ENCODE results near the gene EEIG2. TPM values are rescaled to one million over a fixed set of nuclear protein-coding genes. Genes with fewer than 3 reads are reported as not detected.

EEIG2 gene
- 7.2 and 8.7 TPM in 2 replicates for total RNA-seq
- polyA plus RNA-seq = 2.0 and 2.5 TPM in 2 replicates
- polyA plus RNA-seq (2011; cell fraction: cytosol; rRNA removed) = 2.8 and 3.3 TPM in 2 replicates
- 6.5 and 7.4 TPM in 2 replicates for polyA plus RNA-seq (2011; cell fraction: nucleus; rRNA removed)
- polyA plus RNA-seq (2012) = 1.4 and 2.3 TPM in 2 replicates
- polyA minus RNA-seq = 4.8 and 6.2 TPM in 2 replicates
- polyA minus RNA-seq (2011; cell fraction: cytosol; rRNA and poly(A)+ RNA removed) = 80.9 TPM
- 8.4 and 12.0 TPM in 2 replicates for polyA minus RNA-seq (2011; cell fraction: nucleus; rRNA and poly(A)+ RNA removed)
- percentile 57 among the genes with signal in this experiment for Bru-seq, nascent RNA
- BruChase-seq, experiment 1, labeled RNA remaining after a 6-hour chase = percentile 65 among the genes with signal in this experiment
- percentile 61 among the genes with signal in this experiment for BruChase-seq, experiment 2, labeled RNA remaining after a 2-hour chase
- long read RNA-seq, full-length matches to known transcripts = 5 of 11 reads
- long read RNA-seq, partial matches to known transcripts = 4 of 11 reads
- long read RNA-seq, other reads (novel, unspliced or antisense) = 2 of 11 reads

GRCh38 chr1:108559215-108560186 lies at the start of gene EEIG2:
TSS of gene EEIG2 (plus strand) at chr1:108560100. CDS start at chr1:108560429, 329 bp downstream.
- FAIRE-seq (peak; percentile 92), DNase-seq (ENCODE audit: low read depth, low spot score) (peak; percentile 88)
- Histone ChIP-seq H3K27me3 (ENCODE audit: control insufficient read depth in 2 of 2, insufficient read depth in 2 of 2, low read length in 2 of 2) (peaks cover 3 to 11% of the 10 kb centered on the region in 2 experiments), H3K9me3 (replicated peaks; ENCODE audit: control insufficient read depth, insufficient read depth, low read length) (no peaks in the 10 kb centered on the region), H3K36me3 (ENCODE audit: control insufficient read depth in 2 of 2, extremely low read depth in 1 of 2, insufficient read depth in 2 of 2, low read length in 2 of 2) (no peaks in the 10 kb centered on the region), H2AFZ (ENCODE audit: low read depth, low read length) (peak within 1 kb of the TSS; percentile 72), H3K4me3 (replicated peaks in 1 of 3; ENCODE audit: insufficient read depth in 1 of 3, low read depth in 1 of 3, low read length in 3 of 3) (peak within 1 kb of the TSS; percentile 45 to 76 (median 53)), H3K9ac (replicated peaks; ENCODE audit: extremely low read depth, insufficient read depth, low read length) (peak within 1 kb of the TSS; percentile 51), H3K4me1 (ENCODE audit: control insufficient read depth, extremely low read depth, insufficient read depth, low read length) (peaks cover 25% of the 10 kb centered on the region), H3K27ac (ENCODE audit: insufficient read depth, low read depth, low read length) (peak within 1 kb of the TSS; percentile 33), H3K79me2 (ENCODE audit: control insufficient read depth, insufficient read depth, low read length) (no peaks in the 10 kb centered on the region), H3K4me2 (ENCODE audit: insufficient read depth, low read length) (peak within 1 kb of the TSS; percentile 93), H4K20me1 (replicated peaks; ENCODE audit: control insufficient read depth, extremely low read depth, insufficient read depth, low read length) (no peaks in the 10 kb centered on the region), H3K9me1 (replicated peaks; ENCODE audit: control insufficient read depth, extremely low read depth, insufficient read depth, low read length) (no peaks in the 10 kb centered on the region)
- no TSS peak for BruUV-seq (replicated peaks)
- intact Hi-C loops (cut with micrococcal nuclease) (loop anchor here (1.0 kb wide), 1 partner anchor 32 kb away; no protein-coding TSS in a partner anchor), dilution Hi-C loops (cut with MboI; ENCODE audit: extremely low pct_ligation_motif_present, low sequenced_read_pairs) (no loop called here)
- ChIA-PET CTCF (interaction anchor here (0.7 to 4.0 kb wide), 30 partner anchors 9 to 778 kb away, joined by 3 to 106 read pairs (median 5); partner anchors contain the start of genes HENMT1 and PRPF38B), POLR2A (no interaction called here)
- TF ChIP-seq POLR2AphosphoS5 (IDR thresholded peaks at IDR 0.05; ENCODE audit: insufficient read depth, low read depth, low read length) (peak; percentile 69), POLR2A (IDR thresholded peaks at IDR 0.05; ENCODE audit: low read depth, low read length) (peak; percentile 41), CTCF (IDR thresholded peaks at IDR 0.05; ENCODE audit: extremely low read depth in 1 of 2, insufficient read depth in 1 of 2, low read depth in 1 of 2, low read length in 2 of 2) (peak; percentile 64 to 78), GATA2 (IDR thresholded peaks at IDR 0.05; ENCODE audit: insufficient read depth, insufficient read length, low read depth, low read length) (no peak), FOS (IDR thresholded peaks at IDR 0.05; ENCODE audit: borderline replicate concordance, insufficient read depth, low read length) (no peak), JUN (IDR thresholded peaks at IDR 0.05; ENCODE audit: borderline replicate concordance, insufficient read depth, insufficient read length, low read depth) (no peak)

Data from endothelial cell of umbilical vein (primary cell).